Esophagus (tissue), 2 donors: ENCODE measurements around the gene ACAD10. TPM values are rescaled to one million over a fixed set of nuclear protein-coding genes. Genes with fewer than 3 reads are reported as not detected.

ENCODE experiments used
- H3K27ac ChIP-seq, 2 donors: one replicate each; pipeline ENCODE4 v1.5.1; 2013; ENCODE audit warnings: low read depth in 2 of 2, mild to moderate bottlenecking in 2 of 2, inconsistent platforms in 1 of 2, low read length in 1 of 2, moderate library complexity in 1 of 2
- H3K27me3 ChIP-seq, 2 donors: one replicate each; pipeline ENCODE4 v1.6.1; 2013; ENCODE audit warnings: low read length in 2 of 2, control low read depth in 1 of 2, mild to moderate bottlenecking in 1 of 2; ENCODE audit not compliant: insufficient read depth in 2 of 2, control insufficient read depth in 1 of 2
- H3K36me3 ChIP-seq, 2 donors: one replicate each; pipeline ENCODE4 v1.6.1; 2013; ENCODE audit warnings: low read length in 1 of 2; ENCODE audit not compliant: control insufficient read depth in 2 of 2, insufficient read depth in 2 of 2
- H3K4me1 ChIP-seq, 2 donors: one replicate each; pipeline ENCODE4 v1.6.1; 2013; ENCODE audit warnings: low read length in 1 of 2; ENCODE audit not compliant: control insufficient read depth in 2 of 2, insufficient read depth in 2 of 2
- H3K4me3 ChIP-seq, 2 donors: one replicate each; pipeline ENCODE4 v1.5.1; 2013; ENCODE audit warnings: low read length in 2 of 2, mild to moderate bottlenecking in 2 of 2, low read depth in 1 of 2, moderate library complexity in 1 of 2
- H3K9me3 ChIP-seq, 2 donors: one replicate each; pipeline ENCODE4 v1.6.1; 2013; ENCODE audit warnings: mild to moderate bottlenecking in 2 of 2, low read depth in 1 of 2, low read length in 1 of 2, moderate library complexity in 1 of 2; ENCODE audit not compliant: control insufficient read depth in 2 of 2, insufficient read depth in 1 of 2
- WGBS, 2 donors: extraction: QIAGEN DNeasy Blood & Tissue Kit; methylation state at CpG; one replicate each; pipeline ENCODE4 v1.1.7; 2013; 5-methylcytosine and 5-hydroxymethylcytosine counted together
- polyA plus RNA-seq, 2 donors: library from polyadenylated mRNA; stranded (reverse); fragments of 200-250 nt; gene quantifications; one replicate each; pipeline ENCODE4 v1.2.3, GENCODE V29; 2013
- donor health status: healthy with polysubstance abuse.
- donor health status: Bipolar disorder and iron deficiency.

ACAD10 gene
- polyA plus RNA-seq, 2 donors: 8.2 to 18.3 TPM

GRCh38 chr12:111745211-111745610 is 59.4 kb downstream of the ACAD10 start:
- Histone ChIP-seq H3K36me3 (peaks cover 12 to 30% of the 10 kb centered on the region in 2 donors), H3K9me3 (no peaks in the 10 kb centered on the region), H3K27me3 (no peaks in the 10 kb centered on the region), H3K4me1 (no peaks in the 10 kb centered on the region), H3K27ac (no peak overlapping the region), H3K4me3 (no peak overlapping the region)
- WGBS, 2 donors: 81 to 94% methylated on average over 4 of the region's 4 CpGs

GRCh38 chr12:111747333-111747732 is 61.5 kb downstream of the ACAD10 start:
- 85 to 90% methylated on average over 9 of the region's 9 CpGs for WGBS, 2 donors

GRCh38 chr12:111748151-111748672 is 62.4 kb downstream of the ACAD10 start:
- no peaks in the 10 kb centered on the region for H3K27me3 ChIP-seq
- H3K9me3 ChIP-seq: no peaks in the 10 kb centered on the region
- peaks cover 12 to 34% of the 10 kb centered on the region in 2 donors for H3K36me3 ChIP-seq
- H3K4me1 ChIP-seq: peaks cover 0 to under 1% of the 10 kb centered on the region in 2 donors
- WGBS, 2 donors: 64 to 69% methylated on average over 8 of the region's 8 CpGs
- H3K4me3 ChIP-seq: no peak overlapping the region
- H3K27ac ChIP-seq: no peak overlapping the region

More at GRCh38 chr12:111747333-111747732, 61.5 kb downstream of the ACAD10 start:
- Histone ChIP-seq H3K9me3 (no peaks in the 10 kb centered on the region), H3K27me3 (no peaks in the 10 kb centered on the region), H3K36me3 (peaks cover 12 to 34% of the 10 kb centered on the region in 2 donors), H3K4me3 (no peak overlapping the region), H3K4me1 (no peaks in the 10 kb centered on the region), H3K27ac (no peak overlapping the region)

- Histone ChIP-seq H3K27ac (no peak overlapping the region), H3K27me3 (no peaks in the 10 kb centered on the region), H3K9me3 (no peaks in the 10 kb centered on the region), H3K4me1 (peaks cover 0 to 3% of the 10 kb centered on the region in 2 donors), H3K4me3 (no peak overlapping the region), H3K36me3 (peaks cover 12 to 34% of the 10 kb centered on the region in 2 donors)
- 86 to 88% methylated on average over 7 of the region's 7 CpGs for WGBS, 2 donors
Measured at GRCh38 chr12:111748867-111749266, 63.0 kb downstream of the ACAD10 start.

- Histone ChIP-seq H3K27me3 (no peaks in the 10 kb centered on the region), H3K36me3 (peaks cover 12 to 34% of the 10 kb centered on the region in 2 donors), H3K27ac (no peak overlapping the region), H3K4me3 (no peak overlapping the region), H3K4me1 (peaks cover 0 to 4% of the 10 kb centered on the region in 2 donors), H3K9me3 (no peaks in the 10 kb centered on the region)
- WGBS, 2 donors: 72 to 88% methylated on average over 4 of the region's 4 CpGs
Measured at GRCh38 chr12:111749391-111749790, 63.5 kb downstream of the ACAD10 start.

GRCh38 chr12:111753144-111753881 is 67.5 kb downstream of the ACAD10 start:
- Histone ChIP-seq H3K4me3 (no peak overlapping the region), H3K27me3 (no peaks in the 10 kb centered on the region), H3K9me3 (no peaks in the 10 kb centered on the region), H3K27ac (no peak overlapping the region), H3K4me1 (peaks cover 3 to 20% of the 10 kb centered on the region in 2 donors), H3K36me3 (peaks cover 2 to 10% of the 10 kb centered on the region in 2 donors)
- WGBS, 2 donors: 65 to 66% methylated on average over 23 of the region's 23 CpGs

- Histone ChIP-seq H3K9me3 (no peaks in the 10 kb centered on the region), H3K4me3 (no peak overlapping the region), H3K36me3 (peaks cover 0 to 4% of the 10 kb centered on the region in 2 donors), H3K27ac (no peak overlapping the region), H3K4me1 (peaks cover 3 to 26% of the 10 kb centered on the region in 2 donors), H3K27me3 (no peaks in the 10 kb centered on the region)
- WGBS, 2 donors: 58 to 59% methylated on average over 8 of the region's 8 CpGs
Measured at GRCh38 chr12:111754671-111755070, 68.8 kb downstream of the ACAD10 start.

- no peaks in the 10 kb centered on the region for H3K36me3 ChIP-seq
- no peak overlapping the region for H3K27ac ChIP-seq
- no peaks in the 10 kb centered on the region for H3K9me3 ChIP-seq
- no peaks in the 10 kb centered on the region for H3K27me3 ChIP-seq
- peaks cover 3 to 26% of the 10 kb centered on the region in 2 donors for H3K4me1 ChIP-seq
- WGBS, 2 donors: 92% methylated on average over 15 of the region's 15 CpGs
- no peak overlapping the region for H3K4me3 ChIP-seq
Measured at GRCh38 chr12:111756196-111756595, 70.3 kb downstream of the ACAD10 start.

- WGBS, 2 donors: 83 to 89% methylated on average over 7 of the region's 7 CpGs
- no peak overlapping the region for H3K4me3 ChIP-seq
- no peaks in the 10 kb centered on the region for H3K36me3 ChIP-seq
Measured at GRCh38 chr12:111756681-111757080, 70.8 kb downstream of the ACAD10 start.

More at GRCh38 chr12:111756681-111757080, 70.8 kb downstream of the ACAD10 start:
- no peaks in the 10 kb centered on the region for H3K27me3 ChIP-seq
- H3K9me3 ChIP-seq: no peaks in the 10 kb centered on the region
- no peak overlapping the region for H3K27ac ChIP-seq
- H3K4me1 ChIP-seq: peaks cover 3 to 26% of the 10 kb centered on the region in 2 donors
